HG02588 (cell line): ENCODE data around the gene LRG1.

Experiments used
- ATAC-seq: cut with Tn5 transposase; IDR thresholded peaks from one replicate; pipeline ENCODE4 v1.9.1; 2021; ENCODE audit warnings: mild to moderate bottlenecking, moderate library complexity; ENCODE audit not compliant: unreplicated experiment

LRG1 gene

GRCh38 chr19:4512070-4512469, 27.8 kb downstream of the LRG1 start:
- no peak for ATAC-seq

GRCh38 chr19:4511300-4512054, 28.4 kb downstream of the LRG1 start:
- no peak for ATAC-seq

GRCh38 chr19:4510435-4511255, 29.2 kb downstream of the LRG1 start:
- ATAC-seq = no peak

- no peak for ATAC-seq
Measured at GRCh38 chr19:4508698-4509097, 31.1 kb downstream of the LRG1 start.

GRCh38 chr19:4507804-4508203, 32.0 kb downstream of the LRG1 start:
- ATAC-seq = no peak

GRCh38 chr19:4507150-4507452, 32.7 kb downstream of the LRG1 start:
- ATAC-seq = no peak

- no peak for ATAC-seq
Measured at GRCh38 chr19:4506449-4507149, 33.2 kb downstream of the LRG1 start.

- ATAC-seq = no peak
Measured at GRCh38 chr19:4505570-4506448, 34.0 kb downstream of the LRG1 start.

- ATAC-seq = no peak
Measured at GRCh38 chr19:4504891-4505569, 34.8 kb downstream of the LRG1 start.

- ATAC-seq = no peak
Measured at GRCh38 chr19:4504297-4504701, 35.5 kb downstream of the LRG1 start.

- ATAC-seq = no peak
Measured at GRCh38 chr19:4503825-4504170, 36.0 kb downstream of the LRG1 start.

GRCh38 chr19:4503132-4503824, 36.6 kb downstream of the LRG1 start:
- no peak for ATAC-seq

- no peak for ATAC-seq
Measured at GRCh38 chr19:4502282-4503131, 37.3 kb downstream of the LRG1 start.

- no peak for ATAC-seq
Measured at GRCh38 chr19:4501691-4502090, 38.1 kb downstream of the LRG1 start.

GRCh38 chr19:4500841-4501591, 38.8 kb downstream of the LRG1 start:
- no peak for ATAC-seq

GRCh38 chr19:4499855-4500254, 40.0 kb downstream of the LRG1 start:
- no peak for ATAC-seq

GRCh38 chr19:4499318-4499717, 40.5 kb downstream of the LRG1 start:
- ATAC-seq = no peak

- no peak for ATAC-seq
Measured at GRCh38 chr19:4498694-4499093, 41.1 kb downstream of the LRG1 start.
